Caco-2 (cell line): Measurements from ENCODE around the gene NCAM2. TPM values are rescaled to one million over a fixed set of nuclear protein-coding genes. Genes with fewer than 3 reads are reported as not detected.

ENCODE experiments used
- BruUV-seq: library from RNA; stranded (reverse); fragments of 400-500 nt; replicated peaks from 2 replicates; lab custom pipeline; 2021; lab: Mats Ljungman, UMichigan
- CTCF ChIA-PET: fragments of 300-600 bp; sonication (Branson Sonifier 250); formaldehyde crosslinking; loops from one replicate; lab custom pipeline; 2022; ENCODE audit warnings: antibody characterized with exemption; lab: Charles Lee
- POLR2A ChIA-PET: fragments of 300-600 bp; sonication (Branson Sonifier 250); formaldehyde crosslinking; loops from one replicate; lab custom pipeline; 2022; ENCODE audit warnings: antibody characterized with exemption; lab: Charles Lee
- DNase-seq, 2 experiments: peaks; one replicate each; pipeline versions ENCODE4 v3.0.0 to v3.0.0-alpha.2; 2020 to 2022
- H3K27me3 ChIP-seq: replicated peaks from 2 replicates; pipeline ENCODE4 v1.6.0; 2011; ENCODE audit warnings: low read length; ENCODE audit not compliant: control insufficient read depth, insufficient read depth
- H3K36me3 ChIP-seq: 2 replicates; pipeline ENCODE4 v1.5.1; 2011; ENCODE audit warnings: low read length; ENCODE audit not compliant: control insufficient read depth, insufficient read depth
- H3K4me1 ChIP-seq: fragments of 250-450 bp; sonication (Bioruptor Pico); 2 replicates; pipeline ENCODE4 v1.5.1; 2020; ENCODE audit warnings: mild to moderate bottlenecking
- H3K4me3 ChIP-seq: 2 replicates; pipeline ENCODE4 v1.5.1; 2011; ENCODE audit warnings: low read depth, mild to moderate bottlenecking, control low read depth, low read length
- H3K9me3 ChIP-seq: fragments of 250-450 bp; sonication (Bioruptor Pico); 2 replicates; pipeline ENCODE4 v1.5.1; 2020; ENCODE audit warnings: mild to moderate bottlenecking, moderate library complexity
- H3K27ac Mint-ChIP-seq: one replicate; pipeline ENCODE4 v1.8.0; 2022; ENCODE audit warnings: mixed read lengths; ENCODE audit not compliant: unreplicated experiment
- H3K27me3 Mint-ChIP-seq: one replicate; pipeline ENCODE4 v1.8.0; 2022; ENCODE audit warnings: mixed read lengths; ENCODE audit not compliant: insufficient read depth, unreplicated experiment
- H3K36me3 Mint-ChIP-seq: one replicate; pipeline ENCODE4 v1.8.0; 2022; ENCODE audit warnings: mild to moderate bottlenecking, mixed read lengths; ENCODE audit not compliant: insufficient read depth, unreplicated experiment
- H3K4me1 Mint-ChIP-seq: one replicate; pipeline ENCODE4 v1.8.0; 2022; ENCODE audit warnings: low read depth, mixed read lengths; ENCODE audit not compliant: unreplicated experiment
- H3K4me3 Mint-ChIP-seq: one replicate; pipeline ENCODE4 v1.8.0; 2022; ENCODE audit warnings: mild to moderate bottlenecking, moderate library complexity, mixed read lengths; ENCODE audit not compliant: unreplicated experiment
- H3K9me3 Mint-ChIP-seq: one replicate; pipeline ENCODE4 v1.8.0; 2022; ENCODE audit warnings: mixed read lengths; ENCODE audit not compliant: unreplicated experiment
- CTCF ChIP-seq, 2 experiments: fragments of 200-600 bp in 1 of 2; IDR thresholded peaks; 1 replicate in 1 of 2; 2 replicates in 1 of 2; pipeline versions ENCODE4 v1.5.1 to v1.8.0; 2011 to 2022; ENCODE audit warnings: antibody characterized with exemption in 1 of 2, control low read depth in 1 of 2, inconsistent platforms in 1 of 2, low read depth in 1 of 2, low read length in 1 of 2, mild to moderate bottlenecking in 1 of 2, moderate library complexity in 1 of 2; ENCODE audit not compliant: insufficient read depth in 1 of 2, severe bottlenecking in 1 of 2, unreplicated experiment in 1 of 2
- intact Hi-C: fragments of 100-400 bp; cut with micrococcal nuclease; formaldehyde crosslinking; loops from one replicate; pipeline ENCODE4 v1.10.0; 2022; ENCODE audit not compliant: unreplicated experiment
- total RNA-seq: library from RNA; stranded (reverse); gene quantifications from 2 replicates; pipeline ENCODE4 v1.2.3, GENCODE V29; 2022

NCAM2 gene
- total RNA-seq, 1 experiment from 2014 or later: not detected

- Histone ChIP-seq H3K4me1 (no peaks in the 10 kb centered on the region), H3K36me3 (no peaks in the 10 kb centered on the region), H3K27me3 (no peaks in the 10 kb centered on the region), H3K4me3 (no peak overlapping the region), H3K9me3 (no peaks in the 10 kb centered on the region)
- TF ChIP-seq CTCF (IDR thresholded peaks at IDR 0.05; ENCODE audit: insufficient read depth in 1 of 2, low read depth in 1 of 2, low read length in 1 of 2, severe bottlenecking in 1 of 2, unreplicated experiment in 1 of 2): no peak
- intact Hi-C loops: no loop called here
- Mint-ChIP-seq H3K36me3 (no peaks in the 10 kb centered on the region), H3K27me3 (no peaks in the 10 kb centered on the region), H3K4me1 (no peaks in the 10 kb centered on the region), H3K27ac (no peak overlapping the region), H3K4me3 (no peak overlapping the region), H3K9me3 (no peaks in the 10 kb centered on the region)
- CTCF ChIA-PET: no interaction called here
- no TSS peak for BruUV-seq
- POLR2A ChIA-PET: no interaction called here
- DNase-seq: no peak
Observed at GRCh38 chr21:21203822-21204339, 205.7 kb downstream of the NCAM2 start.

GRCh38 chr21:21204366-21204996, 206.3 kb downstream of the NCAM2 start:
- intact Hi-C loops: no loop called here
- Mint-ChIP-seq H3K4me1 (no peaks in the 10 kb centered on the region), H3K27ac (no peak overlapping the region), H3K27me3 (no peaks in the 10 kb centered on the region), H3K9me3 (no peaks in the 10 kb centered on the region), H3K4me3 (no peak overlapping the region), H3K36me3 (no peaks in the 10 kb centered on the region)
- no peaks in the 10 kb centered on the region for H3K9me3 ChIP-seq
- no peak for DNase-seq
- no peaks in the 10 kb centered on the region for H3K4me1 ChIP-seq
- ChIA-PET CTCF (no interaction called here), POLR2A (no interaction called here)
- no peaks in the 10 kb centered on the region for H3K27me3 ChIP-seq
- no peaks in the 10 kb centered on the region for H3K36me3 ChIP-seq
- H3K4me3 ChIP-seq: no peak overlapping the region
- no TSS peak for BruUV-seq
- TF ChIP-seq CTCF (IDR thresholded peaks at IDR 0.05; ENCODE audit: insufficient read depth in 1 of 2, low read depth in 1 of 2, low read length in 1 of 2, severe bottlenecking in 1 of 2, unreplicated experiment in 1 of 2): no peak

GRCh38 chr21:21205604-21206003, 207.4 kb downstream of the NCAM2 start:
- no peaks in the 10 kb centered on the region for H3K36me3 Mint-ChIP-seq
- no peak overlapping the region for H3K4me3 Mint-ChIP-seq
- Histone ChIP-seq H3K27me3 (no peaks in the 10 kb centered on the region), H3K4me1 (no peaks in the 10 kb centered on the region), H3K4me3 (no peak overlapping the region), H3K36me3 (no peaks in the 10 kb centered on the region), H3K9me3 (no peaks in the 10 kb centered on the region)
- intact Hi-C loops: no loop called here
- ChIA-PET POLR2A (no interaction called here), CTCF (no interaction called here)
- H3K9me3 Mint-ChIP-seq: no peaks in the 10 kb centered on the region
- no peaks in the 10 kb centered on the region for H3K27me3 Mint-ChIP-seq
- H3K27ac Mint-ChIP-seq: no peak overlapping the region
- H3K4me1 Mint-ChIP-seq: no peaks in the 10 kb centered on the region
- no peak for DNase-seq
- BruUV-seq: no TSS peak
- TF ChIP-seq CTCF (IDR thresholded peaks at IDR 0.05; ENCODE audit: insufficient read depth in 1 of 2, low read depth in 1 of 2, low read length in 1 of 2, severe bottlenecking in 1 of 2, unreplicated experiment in 1 of 2): no peak
